HEK293 (cell line): Measurements from ENCODE around the gene LDHAL6B.

ENCODE experiments used
- CTCF ChIA-PET: fragments of 350-600 bp; formaldehyde crosslinking; extraction: SDS; loops from one replicate; lab custom pipeline; 2021; ENCODE audit warnings: antibody characterized with exemption; lab: Yijun Ruan, JAX
- POLR2A ChIA-PET: fragments of 300-600 bp; formaldehyde crosslinking; extraction: SDS; loops from one replicate; lab custom pipeline; 2020; ENCODE audit warnings: antibody characterized with exemption, inconsistent platforms; lab: Yijun Ruan, JAX
- H3K27ac ChIP-seq: fragments of 200-500 bp; sonication (Bioruptor generic); 2 replicates; pipeline ENCODE4 v1.5.1; 2014; ENCODE audit warnings: low read depth, low read length, control low read depth, inconsistent platforms; ENCODE audit errors: extremely low read depth
- H3K36me3 ChIP-seq, 2 experiments: fragments of 200-500 bp in 1 of 2; sonication (Bioruptor generic) in 1 of 2; 1 replicate in 1 of 2; 2 replicates in 1 of 2; pipeline ENCODE4 v1.5.1; 2014 to 2017; ENCODE audit warnings: inconsistent platforms in 2 of 2, low read length in 2 of 2; ENCODE audit not compliant: control insufficient read depth in 2 of 2, insufficient read depth in 1 of 2
- H3K4me1 ChIP-seq: fragments of 200-500 bp; sonication (Bioruptor generic); 2 replicates; pipeline ENCODE4 v1.5.1; 2014; ENCODE audit warnings: mild to moderate bottlenecking, low read length, inconsistent platforms; ENCODE audit not compliant: control insufficient read depth, insufficient read depth
- H3K4me3 ChIP-seq: 2 replicates; pipeline ENCODE4 v1.5.1; 2011; ENCODE audit warnings: low read depth, mild to moderate bottlenecking, control low read depth, low read length, moderate library complexity
- H3K9me3 ChIP-seq: fragments of 200-500 bp; sonication (Bioruptor generic); 2 replicates; pipeline ENCODE4 v1.5.1; 2014; ENCODE audit warnings: low read depth, low read length, inconsistent platforms; ENCODE audit not compliant: control insufficient read depth, insufficient read depth
- PRDM2 ChIP-seq: fragments of 450-650 bp; formaldehyde crosslinking; IDR thresholded peaks from 2 replicates; pipeline ENCODE4 v1.5.1; 2016; ENCODE audit warnings: missing biosample characterization, missing genetic modification characterization, borderline replicate concordance
- YY1 ChIP-seq: fragments of 450-650 bp; formaldehyde crosslinking; IDR thresholded peaks from 2 replicates; pipeline ENCODE4 v1.5.1; 2018; ENCODE audit warnings: missing biosample characterization, missing genetic modification characterization
- ZFP41 ChIP-seq: fragments of 450-650 bp; formaldehyde crosslinking; IDR thresholded peaks from 2 replicates; pipeline ENCODE4 v1.5.1; 2016; ENCODE audit warnings: missing biosample characterization, missing genetic modification characterization, borderline replicate concordance
- ZNF140 ChIP-seq: fragments of 450-650 bp; formaldehyde crosslinking; IDR thresholded peaks from 2 replicates; pipeline ENCODE4 v1.5.1; 2016; ENCODE audit warnings: missing biosample characterization, missing genetic modification characterization
- ZNF202 ChIP-seq: fragments of 450-650 bp; formaldehyde crosslinking; IDR thresholded peaks from 2 replicates; pipeline ENCODE4 v1.5.1; 2016; ENCODE audit warnings: missing biosample characterization, missing genetic modification characterization, borderline replicate concordance
- ZNF433 ChIP-seq: fragments of 450-650 bp; formaldehyde crosslinking; IDR thresholded peaks from 2 replicates; pipeline ENCODE4 v1.5.1; 2016; ENCODE audit warnings: missing biosample characterization, missing genetic modification characterization, low read depth
- ZNF518A ChIP-seq: fragments of 450-650 bp; formaldehyde crosslinking; conservative IDR thresholded peaks from 2 replicates; pipeline ENCODE4 v1.5.1; 2016; ENCODE audit warnings: low read depth, missing biosample characterization, missing genetic modification characterization
- ZNF600 ChIP-seq: fragments of 450-650 bp; formaldehyde crosslinking; IDR thresholded peaks from 2 replicates; pipeline ENCODE4 v1.5.1; 2016; ENCODE audit warnings: missing biosample characterization, missing genetic modification characterization
- ZNF629 ChIP-seq: fragments of 450-650 bp; formaldehyde crosslinking; IDR thresholded peaks from 2 replicates; pipeline ENCODE4 v1.5.1; 2017; ENCODE audit warnings: missing biosample characterization, missing genetic modification characterization
- ZNF645 ChIP-seq: fragments of 450-650 bp; formaldehyde crosslinking; IDR thresholded peaks from 2 replicates; pipeline ENCODE4; 2016; ENCODE audit warnings: missing biosample characterization, missing genetic modification characterization
- ZNF664 ChIP-seq: fragments of 450-650 bp; formaldehyde crosslinking; IDR thresholded peaks from 2 replicates; pipeline ENCODE4 v1.5.1; 2016; ENCODE audit warnings: missing biosample characterization, missing genetic modification characterization
- ZNF747 ChIP-seq: fragments of 450-650 bp; formaldehyde crosslinking; IDR thresholded peaks from 2 replicates; pipeline ENCODE4 v1.5.1; 2016; ENCODE audit warnings: missing biosample characterization, missing genetic modification characterization
- ZNF837 ChIP-seq: fragments of 450-650 bp; formaldehyde crosslinking; IDR thresholded peaks from 2 replicates; pipeline ENCODE4 v1.5.1; 2016; ENCODE audit warnings: missing biosample characterization, missing genetic modification characterization
- TF ChIP-seq, protein P1 (sequence below): fragments of 450-650 bp; formaldehyde crosslinking; IDR thresholded peaks from 2 replicates; pipeline ENCODE4 v1.5.1; 2016; ENCODE audit warnings: missing biosample characterization, missing genetic modification characterization, low read depth
- TF ChIP-seq, protein P2 (sequence below): fragments of 450-650 bp; formaldehyde crosslinking; IDR thresholded peaks from 2 replicates; pipeline ENCODE4 v1.5.1; 2016; ENCODE audit warnings: missing biosample characterization, missing genetic modification characterization
- TF ChIP-seq, protein P3 (sequence below): fragments of 450-650 bp; formaldehyde crosslinking; IDR thresholded peaks from 2 replicates; pipeline ENCODE4 v1.5.1; 2016; ENCODE audit warnings: missing biosample characterization, missing genetic modification characterization

LDHAL6B gene

DNA sequence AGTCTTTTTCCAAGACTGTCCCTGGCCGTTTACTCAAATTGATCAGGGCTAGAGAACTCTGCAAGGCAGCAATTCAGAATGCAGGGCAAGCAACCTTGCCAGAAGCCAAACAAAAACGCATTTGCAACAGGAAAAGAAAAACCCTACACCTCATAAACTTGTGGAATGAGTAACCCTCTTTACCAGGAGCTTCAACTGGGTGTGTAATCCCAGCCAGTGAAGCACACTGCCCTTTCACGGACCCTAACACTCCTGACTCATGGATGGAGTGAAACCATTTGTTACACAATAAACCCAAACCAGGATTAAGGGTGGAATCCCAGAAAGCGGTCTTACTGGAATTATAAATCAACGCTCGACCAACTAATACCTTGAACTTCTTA is 14.8 kb upstream of the LDHAL6B start (continued):
- TF ChIP-seq ZNF747 (tag by site-specific recombination) (no peak), YY1 (tag by site-specific recombination) (no peak), ZNF664 (tag by site-specific recombination) (no peak)
- TF ChIP-seq, protein P1, sequence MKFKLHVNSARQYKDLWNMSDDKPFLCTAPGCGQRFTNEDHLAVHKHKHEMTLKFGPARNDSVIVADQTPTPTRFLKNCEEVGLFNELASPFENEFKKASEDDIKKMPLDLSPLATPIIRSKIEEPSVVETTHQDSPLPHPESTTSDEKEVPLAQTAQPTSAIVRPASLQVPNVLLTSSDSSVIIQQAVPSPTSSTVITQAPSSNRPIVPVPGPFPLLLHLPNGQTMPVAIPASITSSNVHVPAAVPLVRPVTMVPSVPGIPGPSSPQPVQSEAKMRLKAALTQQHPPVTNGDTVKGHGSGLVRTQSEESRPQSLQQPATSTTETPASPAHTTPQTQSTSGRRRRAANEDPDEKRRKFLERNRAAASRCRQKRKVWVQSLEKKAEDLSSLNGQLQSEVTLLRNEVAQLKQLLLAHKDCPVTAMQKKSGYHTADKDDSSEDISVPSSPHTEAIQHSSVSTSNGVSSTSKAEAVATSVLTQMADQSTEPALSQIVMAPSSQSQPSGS (tag by site-specific recombination) = no peak

DNA sequence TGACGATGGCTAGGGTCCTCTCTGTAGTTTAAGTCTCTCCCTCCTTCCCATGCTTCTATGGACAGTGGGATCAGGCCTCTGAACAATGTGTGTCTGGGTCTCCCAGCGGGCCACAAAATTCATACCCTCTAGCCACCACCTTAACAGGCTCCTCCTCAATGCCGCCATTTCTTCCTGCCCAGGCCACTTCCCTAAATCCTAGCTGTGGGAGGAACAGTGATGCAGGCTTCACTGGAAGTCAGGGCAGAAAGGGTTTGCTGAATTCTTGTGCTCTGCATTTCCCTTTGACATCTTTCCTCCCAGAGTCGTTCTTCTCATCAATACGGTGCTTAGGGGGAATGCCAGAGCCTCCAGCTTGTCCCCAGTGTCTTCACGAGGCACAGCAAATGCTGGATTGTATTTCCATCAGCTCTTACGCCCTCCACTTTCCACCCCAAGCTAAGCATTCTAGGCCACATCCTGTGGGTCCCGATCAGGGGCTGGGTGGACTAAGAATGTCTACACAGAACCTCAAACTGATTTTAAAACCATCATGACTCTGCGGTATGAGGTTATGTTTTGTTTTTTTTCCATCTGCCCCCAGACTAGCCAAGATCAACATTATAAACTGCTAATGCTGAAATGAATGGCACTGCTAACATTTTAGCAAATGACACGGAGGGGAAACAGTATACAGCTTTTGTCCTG is 11.9 kb upstream of the LDHAL6B start:
- POLR2A ChIA-PET = no interaction called here
- H3K36me3 ChIP-seq = peaks cover 8 to 20% of the 10 kb centered on the region in 2 experiments
- TF ChIP-seq ZNF433 (tag by site-specific recombination) = no peak
- no peak for TF ChIP-seq ZNF837 (tag by site-specific recombination)
- TF ChIP-seq ZFP41 (tag by site-specific recombination) = no peak
- TF ChIP-seq ZNF202 = no peak
- no peak for TF ChIP-seq PRDM2 (tag by site-specific recombination)
- no peak for TF ChIP-seq ZNF600
- no peak for TF ChIP-seq ZNF140 (tag by site-specific recombination)
- TF ChIP-seq, protein P2, sequence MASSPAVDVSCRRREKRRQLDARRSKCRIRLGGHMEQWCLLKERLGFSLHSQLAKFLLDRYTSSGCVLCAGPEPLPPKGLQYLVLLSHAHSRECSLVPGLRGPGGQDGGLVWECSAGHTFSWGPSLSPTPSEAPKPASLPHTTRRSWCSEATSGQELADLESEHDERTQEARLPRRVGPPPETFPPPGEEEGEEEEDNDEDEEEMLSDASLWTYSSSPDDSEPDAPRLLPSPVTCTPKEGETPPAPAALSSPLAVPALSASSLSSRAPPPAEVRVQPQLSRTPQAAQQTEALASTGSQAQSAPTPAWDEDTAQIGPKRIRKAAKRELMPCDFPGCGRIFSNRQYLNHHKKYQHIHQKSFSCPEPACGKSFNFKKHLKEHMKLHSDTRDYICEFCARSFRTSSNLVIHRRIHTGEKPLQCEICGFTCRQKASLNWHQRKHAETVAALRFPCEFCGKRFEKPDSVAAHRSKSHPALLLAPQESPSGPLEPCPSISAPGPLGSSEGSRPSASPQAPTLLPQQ = no peak
- no peak for TF ChIP-seq ZNF629
- TF ChIP-seq ZNF645 (tag by site-specific recombination) = no peak
- no peak for TF ChIP-seq ZNF518A (tag by site-specific recombination)
- TF ChIP-seq, protein P3, sequence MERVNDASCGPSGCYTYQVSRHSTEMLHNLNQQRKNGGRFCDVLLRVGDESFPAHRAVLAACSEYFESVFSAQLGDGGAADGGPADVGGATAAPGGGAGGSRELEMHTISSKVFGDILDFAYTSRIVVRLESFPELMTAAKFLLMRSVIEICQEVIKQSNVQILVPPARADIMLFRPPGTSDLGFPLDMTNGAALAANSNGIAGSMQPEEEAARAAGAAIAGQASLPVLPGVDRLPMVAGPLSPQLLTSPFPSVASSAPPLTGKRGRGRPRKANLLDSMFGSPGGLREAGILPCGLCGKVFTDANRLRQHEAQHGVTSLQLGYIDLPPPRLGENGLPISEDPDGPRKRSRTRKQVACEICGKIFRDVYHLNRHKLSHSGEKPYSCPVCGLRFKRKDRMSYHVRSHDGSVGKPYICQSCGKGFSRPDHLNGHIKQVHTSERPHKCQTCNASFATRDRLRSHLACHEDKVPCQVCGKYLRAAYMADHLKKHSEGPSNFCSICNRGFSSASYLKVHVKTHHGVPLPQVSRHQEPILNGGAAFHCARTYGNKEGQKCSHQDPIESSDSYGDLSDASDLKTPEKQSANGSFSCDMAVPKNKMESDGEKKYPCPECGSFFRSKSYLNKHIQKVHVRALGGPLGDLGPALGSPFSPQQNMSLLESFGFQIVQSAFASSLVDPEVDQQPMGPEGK = no peak
- H3K4me3 ChIP-seq = no peak overlapping the region
- no peak overlapping the region for H3K27ac ChIP-seq
- no peaks in the 10 kb centered on the region for H3K9me3 ChIP-seq
- peaks cover 2% of the 10 kb centered on the region for H3K4me1 ChIP-seq
- CTCF ChIA-PET = interaction anchor here (0.7 kb wide), 1 partner anchor 17 kb away, joined by 3 read pairs; no protein-coding TSS in a partner anchor
